Right atrium auricular region (tissue), 2 donors: Measurements from ENCODE around the gene CCDC77. TPM values are rescaled to one million over a fixed set of nuclear protein-coding genes. Genes with fewer than 3 reads are reported as not detected.

Experiments used
- DNase-seq: peaks from one replicate; pipeline ENCODE4 v3.0.0-alpha.2; 2019; ENCODE audit warnings: low spot score
- H3K27ac ChIP-seq, 2 donors: fragments of 200-600 bp; sonication (generic); 1 replicate in 1 of 2; 2 replicates in 1 of 2; pipeline ENCODE4 v1.5.1; 2016 to 2019
- H3K27me3 ChIP-seq, 2 donors: fragments of 200-600 bp; sonication (generic); one replicate each; pipeline versions ENCODE4 v1.5.1 to v1.6.0; 2017 to 2019
- H3K36me3 ChIP-seq: fragments of 200-600 bp; sonication (generic); one replicate; pipeline ENCODE4 v1.5.1; 2016
- H3K4me1 ChIP-seq, 2 donors: fragments of 200-600 bp; sonication (generic); one replicate each; pipeline versions ENCODE4 v1.5.1 to v1.6.0; 2017 to 2019
- H3K4me3 ChIP-seq, 2 donors: fragments of 200-600 bp; sonication (generic); 1 replicate in 1 of 2; 2 replicates in 1 of 2; pipeline ENCODE4 v1.5.1; 2017 to 2019; ENCODE audit warnings: mild to moderate bottlenecking in 1 of 2, moderate library complexity in 1 of 2
- H3K9me3 ChIP-seq, 2 donors: fragments of 200-600 bp; sonication (generic); one replicate each; pipeline ENCODE4 v1.5.1; 2019
- CTCF ChIP-seq, 2 donors: fragments of 200-600 bp; sonication (generic); IDR thresholded peaks; one replicate each; pipeline ENCODE4 v1.5.1; 2019; ENCODE audit warnings: antibody characterized with exemption in 2 of 2
- total RNA-seq, 2 donors: library from RNA; depleted of rRNA; stranded (reverse); fragments of >200 nt; gene quantifications; one replicate each; pipeline ENCODE4 v1.1.0, GENCODE V29; 2016

The CCDC77 gene
- total RNA-seq, 2 donors from 2014 or later, result 2.6 to 3.2 TPM

GRCh38 chr12:468671-469389 lies 67.4 kb downstream of the CCDC77 start:
- H3K4me3 ChIP-seq, result no peak overlapping the region
- peak overlapping the region; percentile 86 to 90 for H3K27ac ChIP-seq
- DNase-seq, result no peak
- H3K36me3 ChIP-seq, result no peaks in the 10 kb centered on the region
- no peaks in the 10 kb centered on the region for H3K9me3 ChIP-seq
- peaks cover 0 to 60% of the 10 kb centered on the region in 2 donors for H3K4me1 ChIP-seq
- no peaks in the 10 kb centered on the region for H3K27me3 ChIP-seq
- TF ChIP-seq CTCF (IDR thresholded peaks at IDR 0.05), result no peak

GRCh38 chr12:470133-470532 lies 68.7 kb downstream of the CCDC77 start:
- no peak overlapping the region for H3K4me3 ChIP-seq
- peak overlapping the region; percentile 86 to 90 for H3K27ac ChIP-seq
- no peaks in the 10 kb centered on the region for H3K27me3 ChIP-seq
- H3K9me3 ChIP-seq, result no peaks in the 10 kb centered on the region
- DNase-seq, result no peak
- peaks cover 0 to 54% of the 10 kb centered on the region in 2 donors for H3K4me1 ChIP-seq
- H3K36me3 ChIP-seq, result no peaks in the 10 kb centered on the region
- no peak for TF ChIP-seq CTCF (IDR thresholded peaks at IDR 0.05)

- no peaks in the 10 kb centered on the region for H3K27me3 ChIP-seq
- H3K4me1 ChIP-seq, result peaks cover 0 to 29% of the 10 kb centered on the region in 2 donors
- no peak for TF ChIP-seq CTCF (IDR thresholded peaks at IDR 0.05)
- H3K36me3 ChIP-seq, result no peaks in the 10 kb centered on the region
- peak overlapping the region; percentile 73 to 85 for H3K27ac ChIP-seq
- H3K4me3 ChIP-seq, result no peak overlapping the region
- no peak for DNase-seq
- H3K9me3 ChIP-seq, result no peaks in the 10 kb centered on the region
These were observed 71.8 kb downstream of the CCDC77 start for GRCh38 chr12:473198-473597.

GRCh38 chr12:473863-474577 lies 72.6 kb downstream of the CCDC77 start:
- no peak for DNase-seq
- peak overlapping the region; percentile 73 to 85 for H3K27ac ChIP-seq
- H3K9me3 ChIP-seq, result no peaks in the 10 kb centered on the region
- no peaks in the 10 kb centered on the region for H3K27me3 ChIP-seq
- H3K36me3 ChIP-seq, result no peaks in the 10 kb centered on the region
- TF ChIP-seq CTCF (IDR thresholded peaks at IDR 0.05), result no peak
- H3K4me1 ChIP-seq, result peaks cover 0 to 31% of the 10 kb centered on the region in 2 donors
- H3K4me3 ChIP-seq, result no peak overlapping the region

GRCh38 chr12:475286-475685 lies 73.8 kb downstream of the CCDC77 start:
- peak overlapping the region; percentile 46 to 85 for H3K27ac ChIP-seq
- H3K27me3 ChIP-seq, result no peaks in the 10 kb centered on the region
- no peak overlapping the region for H3K4me3 ChIP-seq
- peaks cover 0 to 29% of the 10 kb centered on the region in 2 donors for H3K4me1 ChIP-seq
- TF ChIP-seq CTCF (IDR thresholded peaks at IDR 0.05), result no peak
- no peaks in the 10 kb centered on the region for H3K36me3 ChIP-seq
- H3K9me3 ChIP-seq, result no peaks in the 10 kb centered on the region
- DNase-seq, result no peak
